SK-N-SH treated with all-trans-retinoic acid at 6 μM for 48 hours (cell line): ENCODE measurements around the gene PRKCB.

Source experiments
- ATAC-seq: fragments of 200-7000 bp; cut with Tn5 transposase; 3 replicates; pipeline ENCODE4 v1.9.1; 2020; ENCODE audit warnings: mild to moderate bottlenecking, moderate library complexity
- ARNTL ChIP-seq: fragments of 450-650 bp; formaldehyde crosslinking; IDR thresholded peaks from 2 replicates; pipeline ENCODE4 v1.5.0; 2020; ENCODE audit warnings: low read depth, mild to moderate bottlenecking, moderate library complexity, borderline replicate concordance
- BACH2 ChIP-seq: fragments of 250-450 bp; sonication (Bioruptor Pico); IDR thresholded peaks from 2 replicates; pipeline ENCODE4 v1.9.0; 2021; ENCODE audit warnings: mild to moderate bottlenecking, borderline replicate concordance
- CREB5 ChIP-seq: fragments of 250-450 bp; sonication (Bioruptor Pico); IDR thresholded peaks from 2 replicates; pipeline ENCODE4 v1.5.1; 2020; ENCODE audit warnings: low read depth, mild to moderate bottlenecking, moderate library complexity
- CSDC2 ChIP-seq: fragments of 250-450 bp; sonication (Bioruptor Pico); IDR thresholded peaks from 2 replicates; pipeline ENCODE4 v1.5.0; 2020; ENCODE audit warnings: mild to moderate bottlenecking, moderate library complexity
- ESRRG ChIP-seq: fragments of 250-450 bp; sonication (Bioruptor Pico); IDR thresholded peaks from 2 replicates; pipeline ENCODE4 v1.6.1; 2021; ENCODE audit warnings: mild to moderate bottlenecking
- GLIS3 ChIP-seq: fragments of 250-450 bp; sonication (Bioruptor Pico); IDR thresholded peaks from 2 replicates; pipeline ENCODE4 v1.5.0; 2020; ENCODE audit warnings: mild to moderate bottlenecking, moderate library complexity
- ISL1 ChIP-seq: fragments of 250-450 bp; sonication (Bioruptor Pico); IDR thresholded peaks from 2 replicates; pipeline ENCODE4 v2.1.2; 2022; ENCODE audit warnings: mild to moderate bottlenecking, moderate library complexity
- OSR1 ChIP-seq: fragments of 250-450 bp; sonication (Bioruptor Pico); IDR thresholded peaks from 2 replicates; pipeline ENCODE4 v1.8.0; 2022; ENCODE audit warnings: moderate library complexity, mild to moderate bottlenecking, inconsistent platforms
- POU6F1 ChIP-seq: fragments of 250-450 bp; sonication (Bioruptor Pico); IDR thresholded peaks from 2 replicates; pipeline ENCODE4 v1.8.0; 2021; ENCODE audit warnings: low read depth, mild to moderate bottlenecking, moderate library complexity, borderline replicate concordance
- PPARA ChIP-seq: fragments of 250-450 bp; sonication (Bioruptor Pico); IDR thresholded peaks from 2 replicates; pipeline ENCODE4 v1.5.0; 2020; ENCODE audit warnings: mild to moderate bottlenecking, borderline replicate concordance
- RARB ChIP-seq: fragments of 250-450 bp; sonication (Bioruptor Pico); IDR thresholded peaks from 2 replicates; pipeline ENCODE4 v1.8.0; 2021; ENCODE audit warnings: mild to moderate bottlenecking, moderate library complexity
- SNAI2 ChIP-seq: fragments of 250-450 bp; sonication (Bioruptor Pico); IDR thresholded peaks from 2 replicates; pipeline ENCODE4 v1.5.0; 2020; ENCODE audit warnings: mild to moderate bottlenecking, moderate library complexity
- TCF4 ChIP-seq: fragments of 250-450 bp; sonication (Bioruptor Pico); IDR thresholded peaks from 2 replicates; pipeline ENCODE4 v1.8.0; 2021; ENCODE audit warnings: mild to moderate bottlenecking, moderate library complexity, borderline replicate concordance
- ZC3H10 ChIP-seq: fragments of 250-450 bp; sonication (Bioruptor Pico); IDR thresholded peaks from 2 replicates; pipeline ENCODE4 v1.5.1; 2021; ENCODE audit warnings: mild to moderate bottlenecking, moderate library complexity
- ZFP30 ChIP-seq: fragments of 450-650 bp; formaldehyde crosslinking; IDR thresholded peaks from 2 replicates; pipeline ENCODE4 v1.5.0; 2022; ENCODE audit warnings: mild to moderate bottlenecking, moderate library complexity
- ZNF565 ChIP-seq: fragments of 450-650 bp; formaldehyde crosslinking; conservative IDR thresholded peaks from 2 replicates; pipeline ENCODE4 v1.5.0; 2020; ENCODE audit warnings: low read depth, mild to moderate bottlenecking, moderate library complexity
- ZNF70 ChIP-seq: fragments of 450-650 bp; formaldehyde crosslinking; IDR thresholded peaks from 2 replicates; pipeline ENCODE4 v1.5.0; 2020; ENCODE audit warnings: mild to moderate bottlenecking, moderate library complexity
- ZNF8 ChIP-seq: fragments of 450-650 bp; formaldehyde crosslinking; IDR thresholded peaks from 2 replicates; pipeline ENCODE4 v1.5.0; 2020; ENCODE audit warnings: mild to moderate bottlenecking, moderate library complexity
- TF ChIP-seq, protein P1 (sequence below): fragments of 250-450 bp; sonication (Bioruptor Pico); IDR thresholded peaks from 2 replicates; pipeline ENCODE4 v1.5.1; 2021; ENCODE audit warnings: mild to moderate bottlenecking, moderate library complexity
- TF ChIP-seq, protein P2 (sequence below): fragments of 250-450 bp; sonication (Bioruptor Pico); IDR thresholded peaks from 2 replicates; pipeline ENCODE4 v1.8.0; 2020; ENCODE audit warnings: mild to moderate bottlenecking, moderate library complexity, borderline replicate concordance
- TF ChIP-seq, protein P3 (sequence below): fragments of 250-450 bp; sonication (Bioruptor Pico); IDR thresholded peaks from 2 replicates; pipeline ENCODE4 v1.5.0; 2020; ENCODE audit warnings: mild to moderate bottlenecking, moderate library complexity

The PRKCB gene

DNA sequence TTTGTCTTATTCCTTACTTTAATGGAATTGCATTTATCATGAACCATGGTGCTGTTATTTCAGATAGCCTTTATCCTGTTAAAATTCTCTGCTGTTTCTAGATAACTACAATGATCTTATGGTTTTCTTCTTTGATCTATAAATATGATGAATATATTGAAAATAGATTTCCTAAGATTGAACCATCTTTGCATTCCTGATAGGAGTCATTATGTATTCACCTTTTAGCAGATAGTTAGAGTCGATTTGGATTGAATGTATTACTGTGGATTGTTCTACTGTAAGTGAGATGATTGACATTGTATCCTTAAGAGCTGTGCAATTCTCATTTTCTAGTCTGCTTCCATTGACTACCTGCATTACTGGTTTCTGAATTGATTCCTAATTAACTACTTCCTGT is 255.3 kb downstream of the PRKCB start:
- ATAC-seq, result no peak
- TF ChIP-seq POU6F1 (CRISPR knock-in tag), result no peak
- no peak for TF ChIP-seq RARB
- no peak for TF ChIP-seq CSDC2
- no peak for TF ChIP-seq OSR1
- TF ChIP-seq ZNF8, result no peak
- TF ChIP-seq ZNF565, result no peak
- TF ChIP-seq ARNTL (CRISPR knock-in tag), result no peak
- no peak for TF ChIP-seq ZNF70 (CRISPR knock-in tag)
- TF ChIP-seq, all 23 proteins: peak for 0

GRCh38 chr16:24093049-24093448 is 257.3 kb downstream of the PRKCB start:
- TF ChIP-seq, protein P1, sequence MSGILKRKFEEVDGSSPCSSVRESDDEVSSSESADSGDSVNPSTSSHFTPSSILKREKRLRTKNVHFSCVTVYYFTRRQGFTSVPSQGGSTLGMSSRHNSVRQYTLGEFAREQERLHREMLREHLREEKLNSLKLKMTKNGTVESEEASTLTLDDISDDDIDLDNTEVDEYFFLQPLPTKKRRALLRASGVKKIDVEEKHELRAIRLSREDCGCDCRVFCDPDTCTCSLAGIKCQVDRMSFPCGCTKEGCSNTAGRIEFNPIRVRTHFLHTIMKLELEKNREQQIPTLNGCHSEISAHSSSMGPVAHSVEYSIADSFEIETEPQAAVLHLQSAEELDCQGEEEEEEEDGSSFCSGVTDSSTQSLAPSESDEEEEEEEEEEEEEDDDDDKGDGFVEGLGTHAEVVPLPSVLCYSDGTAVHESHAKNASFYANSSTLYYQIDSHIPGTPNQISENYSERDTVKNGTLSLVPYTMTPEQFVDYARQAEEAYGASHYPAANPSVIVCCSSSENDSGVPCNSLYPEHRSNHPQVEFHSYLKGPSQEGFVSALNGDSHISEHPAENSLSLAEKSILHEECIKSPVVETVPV (CRISPR knock-in tag), result no peak
- TF ChIP-seq ISL1 (CRISPR knock-in tag) (no peak), ZNF8 (no peak), PPARA (CRISPR knock-in tag) (no peak)
- TF ChIP-seq, protein P2, sequence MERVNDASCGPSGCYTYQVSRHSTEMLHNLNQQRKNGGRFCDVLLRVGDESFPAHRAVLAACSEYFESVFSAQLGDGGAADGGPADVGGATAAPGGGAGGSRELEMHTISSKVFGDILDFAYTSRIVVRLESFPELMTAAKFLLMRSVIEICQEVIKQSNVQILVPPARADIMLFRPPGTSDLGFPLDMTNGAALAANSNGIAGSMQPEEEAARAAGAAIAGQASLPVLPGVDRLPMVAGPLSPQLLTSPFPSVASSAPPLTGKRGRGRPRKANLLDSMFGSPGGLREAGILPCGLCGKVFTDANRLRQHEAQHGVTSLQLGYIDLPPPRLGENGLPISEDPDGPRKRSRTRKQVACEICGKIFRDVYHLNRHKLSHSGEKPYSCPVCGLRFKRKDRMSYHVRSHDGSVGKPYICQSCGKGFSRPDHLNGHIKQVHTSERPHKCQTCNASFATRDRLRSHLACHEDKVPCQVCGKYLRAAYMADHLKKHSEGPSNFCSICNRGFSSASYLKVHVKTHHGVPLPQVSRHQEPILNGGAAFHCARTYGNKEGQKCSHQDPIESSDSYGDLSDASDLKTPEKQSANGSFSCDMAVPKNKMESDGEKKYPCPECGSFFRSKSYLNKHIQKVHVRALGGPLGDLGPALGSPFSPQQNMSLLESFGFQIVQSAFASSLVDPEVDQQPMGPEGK, result no peak
- no peak for ATAC-seq

DNA sequence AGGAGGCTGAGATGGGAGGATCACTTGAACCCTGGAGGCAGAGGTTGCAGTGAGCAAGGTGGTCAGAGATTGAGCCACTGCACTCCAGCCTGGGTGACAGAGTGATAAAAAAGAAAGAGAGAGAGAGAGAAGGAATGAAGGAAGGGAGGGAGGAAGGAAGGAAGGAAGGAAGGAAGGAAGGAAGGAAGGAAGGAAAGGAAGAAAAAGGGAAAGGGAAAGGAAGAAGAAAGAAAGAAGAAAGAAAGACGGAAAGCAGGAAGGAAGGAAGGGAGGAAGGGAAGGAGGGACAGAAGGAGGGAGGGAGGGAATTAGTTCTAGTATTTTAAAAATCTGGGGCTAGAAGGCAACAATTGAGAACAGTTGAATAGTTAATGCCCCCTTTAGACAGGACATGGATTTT is 258.9 kb downstream of the PRKCB start:
- TF ChIP-seq CREB5 (CRISPR knock-in tag) (no peak), ZC3H10 (no peak), ZNF8 (no peak), OSR1 (no peak), TCF4 (CRISPR knock-in tag) (no peak), POU6F1 (CRISPR knock-in tag) (no peak), ZNF70 (CRISPR knock-in tag) (no peak)
- no peak for ATAC-seq

DNA sequence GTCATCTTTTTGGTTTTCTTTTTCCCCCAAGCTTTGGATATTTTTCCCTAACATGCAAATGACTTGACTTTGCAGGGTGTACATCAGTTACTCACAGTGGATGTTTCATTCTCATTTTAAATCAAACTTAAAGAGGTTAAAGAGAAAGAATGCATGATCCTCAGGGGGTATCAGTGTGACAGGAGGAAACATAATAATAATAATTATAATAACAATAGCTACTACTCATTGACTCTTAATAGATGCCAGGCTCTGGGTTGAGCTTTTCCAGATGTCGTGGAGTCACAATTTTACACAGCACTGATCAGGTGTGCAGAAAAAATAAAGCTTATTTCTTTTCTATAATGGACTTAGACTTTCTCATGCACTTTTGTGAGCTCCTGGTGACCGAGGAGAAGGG is 263.1 kb downstream of the PRKCB start:
- ATAC-seq, result no peak
- TF ChIP-seq TCF4 (CRISPR knock-in tag), result no peak
- TF ChIP-seq SNAI2 (CRISPR knock-in tag), result no peak
- no peak for TF ChIP-seq POU6F1 (CRISPR knock-in tag)
- no peak for TF ChIP-seq PPARA (CRISPR knock-in tag)
- TF ChIP-seq ZNF8, result no peak
- TF ChIP-seq ZC3H10, result no peak
- TF ChIP-seq, protein P3, sequence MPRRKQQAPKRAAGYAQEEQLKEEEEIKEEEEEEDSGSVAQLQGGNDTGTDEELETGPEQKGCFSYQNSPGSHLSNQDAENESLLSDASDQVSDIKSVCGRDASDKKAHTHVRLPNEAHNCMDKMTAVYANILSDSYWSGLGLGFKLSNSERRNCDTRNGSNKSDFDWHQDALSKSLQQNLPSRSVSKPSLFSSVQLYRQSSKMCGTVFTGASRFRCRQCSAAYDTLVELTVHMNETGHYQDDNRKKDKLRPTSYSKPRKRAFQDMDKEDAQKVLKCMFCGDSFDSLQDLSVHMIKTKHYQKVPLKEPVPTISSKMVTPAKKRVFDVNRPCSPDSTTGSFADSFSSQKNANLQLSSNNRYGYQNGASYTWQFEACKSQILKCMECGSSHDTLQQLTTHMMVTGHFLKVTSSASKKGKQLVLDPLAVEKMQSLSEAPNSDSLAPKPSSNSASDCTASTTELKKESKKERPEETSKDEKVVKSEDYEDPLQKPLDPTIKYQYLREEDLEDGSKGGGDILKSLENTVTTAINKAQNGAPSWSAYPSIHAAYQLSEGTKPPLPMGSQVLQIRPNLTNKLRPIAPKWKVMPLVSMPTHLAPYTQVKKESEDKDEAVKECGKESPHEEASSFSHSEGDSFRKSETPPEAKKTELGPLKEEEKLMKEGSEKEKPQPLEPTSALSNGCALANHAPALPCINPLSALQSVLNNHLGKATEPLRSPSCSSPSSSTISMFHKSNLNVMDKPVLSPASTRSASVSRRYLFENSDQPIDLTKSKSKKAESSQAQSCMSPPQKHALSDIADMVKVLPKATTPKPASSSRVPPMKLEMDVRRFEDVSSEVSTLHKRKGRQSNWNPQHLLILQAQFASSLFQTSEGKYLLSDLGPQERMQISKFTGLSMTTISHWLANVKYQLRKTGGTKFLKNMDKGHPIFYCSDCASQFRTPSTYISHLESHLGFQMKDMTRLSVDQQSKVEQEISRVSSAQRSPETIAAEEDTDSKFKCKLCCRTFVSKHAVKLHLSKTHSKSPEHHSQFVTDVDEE, result no peak
- no peak for TF ChIP-seq ZNF70 (CRISPR knock-in tag)
- TF ChIP-seq, protein P1 (CRISPR knock-in tag), result no peak
- no peak for TF ChIP-seq OSR1
- no peak for TF ChIP-seq CSDC2
- no peak for TF ChIP-seq ZNF565
- TF ChIP-seq ESRRG, result no peak
- no peak for TF ChIP-seq GLIS3
- no peak for TF ChIP-seq ARNTL (CRISPR knock-in tag)
- TF ChIP-seq BACH2 (CRISPR knock-in tag), result no peak
- TF ChIP-seq ZFP30 (CRISPR knock-in tag), result no peak
